Hematopoietic multipotent progenitor cell treated with erythropoietin and hydrocortisone succinate and interleukin-3 and kit ligand, for 15 days (in vitro differentiated cells): ENCODE results near the gene F2.
A peak's percentile ranks its signal among the peaks of the same experiment; 100 is the strongest.
"Not testable (repeated sequence)": the region's sequence is repeated elsewhere in the genome, so short reads cannot be mapped to it uniquely, and the experiment has no call there.

ENCODE experiments used
- DNase-seq: peaks from one replicate; pipeline ENCODE4 v3.0.0-alpha.2; 2015; ENCODE audit warnings: low spot score

Gene F2

DNA sequence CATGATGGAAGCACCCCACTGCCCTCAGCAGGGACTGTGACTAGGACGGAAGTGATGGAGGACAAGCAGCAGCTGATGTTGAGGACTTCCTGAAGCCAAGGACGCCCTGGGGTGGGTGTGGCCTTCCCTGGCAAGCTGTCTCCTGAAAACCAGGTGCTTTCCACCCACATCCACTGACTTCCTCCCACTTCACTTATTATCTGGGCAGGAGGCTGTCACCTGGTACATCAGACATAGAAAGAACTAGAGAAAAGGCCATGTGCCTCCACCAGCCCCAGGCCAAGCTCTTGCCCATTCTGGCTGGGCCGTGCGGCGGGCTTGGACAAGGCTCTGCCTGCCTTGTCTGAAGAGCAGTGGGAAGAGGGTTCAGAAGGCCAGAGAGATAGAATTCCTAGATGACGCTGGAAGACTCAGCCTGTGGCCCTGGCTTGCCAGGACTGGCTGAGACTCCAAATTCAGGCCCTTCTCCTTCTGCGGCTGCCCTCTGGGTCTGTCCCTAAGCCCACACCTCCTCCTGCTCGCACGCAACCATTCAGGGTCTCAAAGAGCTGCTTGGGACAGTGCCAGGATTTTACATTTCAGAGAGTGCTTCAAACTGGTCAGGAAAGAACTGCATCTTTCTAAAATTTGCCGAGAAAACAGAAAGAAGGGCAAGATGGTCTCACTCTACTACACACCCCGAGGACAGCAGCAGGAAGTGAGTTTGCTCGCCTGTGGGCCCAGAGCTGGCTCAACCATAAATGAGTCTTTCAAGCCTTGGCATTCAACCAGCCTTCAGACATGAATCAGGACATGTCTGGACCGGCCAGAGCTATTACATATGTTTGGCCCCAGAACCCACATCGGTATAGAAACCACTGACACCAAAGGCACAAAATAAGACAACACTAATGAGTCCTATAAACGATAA is 31.9 kb upstream of the F2 start:
- DNase-seq: no peak

DNA sequence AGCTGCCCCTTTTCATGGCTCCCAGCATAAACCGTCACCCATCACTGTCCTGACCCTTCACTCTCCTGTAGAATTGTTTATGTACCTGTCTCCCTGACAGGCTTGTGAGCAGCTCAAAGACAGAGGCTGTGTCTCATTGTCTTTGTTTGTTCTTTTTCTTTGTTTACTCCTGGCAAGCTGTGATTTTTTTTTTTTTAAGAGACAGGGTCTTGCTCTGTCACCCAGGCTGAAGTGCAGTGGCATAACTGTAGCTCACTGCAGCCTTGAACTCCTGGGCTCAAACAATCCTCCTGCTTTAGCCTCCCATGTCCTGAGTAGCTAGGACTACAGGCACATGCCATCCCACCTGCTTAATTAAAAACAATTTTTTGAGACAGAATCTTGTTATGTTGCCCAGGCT is 28.3 kb upstream of the F2 start:
- DNase-seq: no peak

DNA sequence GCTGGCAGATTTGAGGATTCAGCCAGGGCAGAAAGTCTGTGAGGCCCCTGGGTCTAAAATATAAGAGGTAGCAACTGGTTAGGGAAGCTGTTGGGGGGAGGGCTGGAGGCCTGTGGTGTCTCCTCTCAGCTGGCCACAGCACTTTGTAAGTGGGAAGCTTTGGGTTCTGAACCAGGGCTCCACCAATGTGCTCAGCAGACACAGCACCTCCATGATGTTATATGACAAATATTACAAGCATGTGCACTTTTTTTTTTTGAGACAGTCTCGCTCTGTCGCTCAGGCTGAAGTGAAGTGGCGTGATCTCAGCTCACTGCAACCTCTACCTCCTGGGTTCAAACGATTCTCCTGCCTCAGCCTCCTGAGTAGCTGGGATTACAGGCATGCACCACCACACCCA is 26.6 kb upstream of the F2 start:
- DNase-seq: no peak

DNA sequence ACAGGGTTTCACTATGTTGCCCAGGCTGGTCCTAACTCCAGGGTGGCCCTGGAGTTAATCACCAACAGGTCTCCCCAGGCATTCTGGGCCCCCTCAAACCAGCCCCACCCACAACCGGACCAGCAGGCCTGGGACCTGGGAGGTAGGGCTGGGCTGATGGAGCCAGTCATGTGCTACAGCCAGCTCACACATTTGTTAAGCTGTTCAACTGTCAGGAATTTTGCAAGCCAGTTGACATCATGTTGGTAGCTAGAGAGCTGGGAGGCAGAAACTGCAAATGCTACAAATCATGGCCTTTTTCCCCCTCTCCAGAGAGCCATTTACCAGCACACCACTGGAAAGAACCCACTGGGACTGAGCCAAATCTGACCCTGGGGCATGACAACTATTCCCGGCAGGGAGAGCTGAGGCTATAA is 25.4 kb upstream of the F2 start:
- no peak for DNase-seq

DNA sequence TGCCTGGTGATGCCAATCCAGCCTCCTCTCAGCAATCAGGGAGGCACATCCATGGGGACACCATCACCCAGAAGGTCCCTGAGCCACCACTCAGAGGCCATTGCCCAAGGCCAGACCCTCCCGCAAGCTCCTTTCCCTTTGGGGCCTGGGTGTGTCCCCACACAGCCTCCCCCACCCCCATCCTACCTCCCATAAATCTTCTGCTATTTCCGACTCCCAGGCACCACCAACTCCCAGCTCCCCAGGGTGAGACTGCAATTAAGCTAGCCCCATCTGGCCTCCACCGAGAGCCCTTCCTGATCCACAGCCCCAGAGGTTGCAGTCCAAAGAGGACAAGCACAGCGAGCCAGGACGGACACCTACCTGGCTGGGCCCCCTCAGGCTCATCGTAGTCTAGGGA is 24.9 kb upstream of the F2 start:
- DNase-seq: no peak

DNA sequence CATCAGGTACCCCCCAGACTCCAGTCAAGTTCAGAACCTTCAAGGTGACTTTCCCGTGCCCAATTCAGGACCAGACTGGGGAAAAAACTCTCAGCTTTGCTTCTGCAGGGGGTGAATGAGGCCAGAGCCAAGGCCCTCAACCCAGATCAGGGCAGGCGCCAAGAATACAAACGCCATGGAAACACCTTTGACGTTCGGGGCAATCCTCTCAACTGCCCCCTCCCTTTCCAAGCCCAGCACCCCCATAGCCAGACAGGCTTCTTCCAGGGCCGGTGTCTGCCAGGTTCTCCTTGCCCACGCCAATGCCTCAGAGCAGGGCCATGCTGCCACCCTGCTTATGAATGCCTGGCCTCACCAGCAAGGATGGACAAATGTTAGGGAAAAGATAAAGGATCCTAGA is 24.4 kb upstream of the F2 start:
- DNase-seq: no peak

DNA sequence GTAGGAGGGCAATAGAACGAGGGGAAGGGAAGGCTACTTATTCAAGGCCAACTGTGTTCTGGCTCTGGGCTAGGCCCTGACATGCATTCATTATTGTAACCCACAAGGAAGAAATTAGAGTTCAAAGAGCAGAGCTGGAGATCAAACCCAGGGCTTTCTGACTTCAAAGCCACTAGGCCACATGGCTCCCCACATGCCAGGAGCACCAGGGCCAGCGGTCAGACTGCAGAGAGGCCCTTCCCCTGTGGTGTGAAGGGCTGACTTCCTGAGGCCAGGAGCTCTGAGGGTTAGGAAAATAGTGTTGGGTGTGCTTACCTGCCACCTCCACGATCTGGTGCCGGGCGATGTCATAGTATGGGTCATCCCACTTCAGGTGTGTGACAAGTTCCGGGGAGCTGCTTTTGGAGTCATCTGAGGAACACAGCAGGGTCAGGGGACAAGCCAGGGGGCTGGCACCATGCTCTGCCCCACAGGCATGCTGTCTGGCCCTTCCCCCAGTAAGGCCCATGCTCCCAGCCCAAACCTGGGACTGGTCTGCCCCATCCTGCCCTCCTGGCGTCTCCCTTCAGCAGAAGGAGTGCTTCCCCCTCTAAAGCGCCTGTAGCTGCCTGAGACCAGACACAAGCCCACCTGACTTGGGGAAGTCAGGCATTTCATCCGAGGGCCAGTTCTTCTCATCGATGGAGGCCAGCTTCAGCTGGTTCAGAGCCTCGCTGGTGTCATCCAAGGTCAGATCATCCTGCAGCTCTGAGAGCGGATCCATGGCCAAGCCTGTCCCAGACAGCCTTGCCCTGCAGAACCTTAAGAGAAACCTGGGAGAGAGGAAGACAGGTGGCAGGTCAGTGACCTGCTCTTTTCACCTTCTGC is 23.4 kb upstream of the F2 start:
- no peak for DNase-seq

DNA sequence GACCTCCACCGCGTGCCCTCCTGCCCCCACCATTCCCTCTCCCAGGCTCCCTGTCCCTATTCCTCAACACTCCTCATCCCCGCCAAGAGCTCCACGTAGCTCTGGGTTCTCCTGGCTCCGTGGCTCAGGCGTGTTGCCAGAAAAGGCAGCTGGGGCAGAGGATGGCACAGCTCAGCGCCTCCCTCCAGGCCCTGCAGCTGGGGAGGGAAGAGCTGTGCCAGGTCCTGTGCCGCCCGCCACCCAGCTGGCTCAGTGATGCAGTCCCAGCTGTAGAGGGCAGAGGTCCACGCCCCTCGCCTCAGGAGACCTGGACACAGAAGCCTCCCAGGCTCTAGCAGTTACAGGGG is 22.8 kb upstream of the F2 start:
- no peak for DNase-seq

DNA sequence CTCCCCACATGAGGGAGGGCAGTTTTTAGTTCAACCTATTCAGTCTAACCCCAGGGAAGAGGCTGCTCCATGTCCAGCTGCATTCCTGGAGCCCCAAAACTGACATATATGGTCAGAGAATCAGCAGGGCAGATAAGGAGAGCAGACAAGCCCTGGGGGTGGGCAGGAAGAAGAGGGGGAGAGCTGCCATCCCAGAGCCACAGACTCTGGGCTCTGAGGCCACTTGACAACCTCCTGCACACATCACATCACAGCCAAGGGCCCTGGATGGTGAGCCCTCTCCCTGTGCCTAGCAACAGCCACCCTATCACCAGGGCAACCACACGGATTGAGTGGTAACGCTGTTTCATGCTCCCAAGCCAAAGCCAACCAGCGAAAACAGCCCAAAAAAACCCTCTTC is 21.7 kb upstream of the F2 start:
- DNase-seq: no peak

DNA sequence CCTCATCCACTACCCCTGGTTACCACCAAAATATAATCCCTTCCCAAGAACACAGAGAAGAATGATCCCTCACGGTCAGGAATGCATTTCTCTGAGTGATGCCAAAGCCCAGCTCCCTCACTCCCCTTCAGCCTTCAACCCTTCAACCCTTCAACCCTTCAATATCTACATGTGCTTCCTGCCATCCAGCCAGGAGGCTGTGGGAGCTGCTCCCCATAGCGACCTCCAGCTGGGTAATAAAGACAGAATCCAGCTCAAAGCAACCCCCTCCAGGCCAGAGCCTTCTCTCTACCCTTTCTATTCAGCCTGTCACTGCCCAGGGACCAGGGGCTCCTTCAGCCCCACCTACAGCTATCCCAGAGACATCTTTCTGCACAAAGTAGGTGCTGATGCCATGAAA is 21.3 kb upstream of the F2 start:
- DNase-seq: no peak

DNA sequence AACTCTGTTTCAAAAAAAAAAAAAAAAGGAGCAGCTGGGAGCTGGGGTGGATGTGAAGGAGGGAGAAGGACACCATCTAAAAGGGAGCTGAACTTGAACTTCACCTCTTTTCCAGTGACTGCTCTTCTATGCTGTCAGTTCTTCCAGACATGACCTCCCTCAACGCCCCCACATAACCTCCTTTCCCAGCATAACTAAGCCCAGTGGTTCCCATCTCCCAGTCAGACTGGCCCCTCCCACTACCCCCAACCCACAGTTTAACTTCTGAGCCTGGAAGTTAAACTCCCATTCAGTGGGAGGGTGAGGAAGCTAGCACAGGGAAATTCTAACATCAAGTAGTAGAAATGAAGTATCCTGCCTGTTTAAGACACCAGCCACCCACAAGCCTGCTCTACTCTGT is 20.4 kb upstream of the F2 start:
- no peak for DNase-seq

DNA sequence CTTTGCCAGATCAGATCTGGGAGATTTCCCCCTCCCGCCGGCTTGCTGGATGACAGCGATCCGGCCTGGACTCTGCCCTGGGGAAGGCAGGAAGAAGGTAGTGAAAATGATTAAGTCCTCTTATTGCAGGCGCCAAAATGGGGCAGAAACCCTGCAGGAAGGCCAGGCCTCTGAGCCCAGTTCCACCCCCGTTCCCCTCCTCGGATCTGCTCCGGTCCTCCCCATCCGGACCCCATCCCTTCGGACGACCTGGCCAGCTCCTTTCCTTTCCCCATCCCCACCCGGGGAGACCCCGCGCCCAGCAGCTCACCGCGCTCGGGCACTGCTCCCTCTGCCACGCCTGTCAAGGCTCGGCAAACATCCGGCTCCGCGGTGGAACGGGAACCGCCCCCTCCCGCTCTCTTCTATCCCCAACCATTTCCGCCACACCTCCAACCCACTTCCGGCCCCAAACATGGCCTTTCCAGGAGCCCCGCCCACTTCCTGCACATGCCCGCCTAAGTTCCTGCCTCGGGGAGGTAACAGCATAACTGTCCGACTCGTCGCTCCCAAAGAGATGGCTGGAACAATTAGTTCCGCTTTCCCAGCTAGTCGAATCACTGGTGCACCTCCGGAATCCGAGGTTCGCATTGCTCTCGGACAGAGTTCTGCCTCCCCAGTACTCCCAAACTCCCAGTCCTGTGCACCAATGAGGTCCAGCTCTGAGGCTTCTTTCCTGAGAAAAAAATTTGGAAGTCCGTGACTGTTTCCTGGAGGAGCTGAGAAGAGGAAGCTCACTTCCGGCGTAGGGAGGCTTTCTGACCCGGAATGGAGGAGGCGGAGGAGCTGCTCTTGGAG is 18.6 kb upstream of the F2 start, which contains the start of the genes ARHGAP1 and ZNF408:
Gene ARHGAP1 (minus strand): TSS at position 379 of the 837 bp plus-strand sequence. CDS start 4,512 bp downstream, outside the sequence.
Gene ZNF408 (plus strand): TSS at position 791 of the 837 bp plus-strand sequence. CDS start 17 bp downstream, at position 808.
- peak; percentile 99 for DNase-seq

DNA sequence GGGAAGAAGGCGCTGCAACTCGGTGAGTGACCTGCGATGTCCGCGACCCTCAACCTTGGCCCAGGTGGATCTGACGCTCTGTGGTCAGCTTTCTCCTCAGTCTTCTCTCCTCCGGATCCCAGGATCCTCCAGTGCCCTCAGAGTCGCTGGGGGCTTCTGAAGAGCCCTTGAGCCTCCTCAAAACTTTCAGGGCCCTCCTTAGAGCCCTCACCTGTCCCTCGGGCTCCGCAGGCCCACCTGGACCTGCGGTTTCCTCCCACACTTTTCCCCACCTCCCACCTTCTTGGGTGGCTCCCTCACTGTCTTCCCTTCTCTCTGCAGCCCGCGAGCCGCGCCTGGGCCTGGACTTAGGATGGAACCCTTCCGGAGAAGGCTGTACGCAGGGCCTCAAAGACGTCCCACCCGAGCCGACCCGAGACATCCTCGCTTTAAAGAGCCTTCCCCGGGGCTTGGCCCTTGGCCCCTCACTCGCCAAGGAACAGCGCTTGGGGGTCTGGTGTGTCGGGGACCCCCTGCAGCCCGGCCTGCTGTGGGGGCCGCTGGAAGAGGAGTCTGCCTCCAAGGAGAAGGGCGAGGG is 17.8 kb upstream of the F2 start:
- no peak for DNase-seq

DNA sequence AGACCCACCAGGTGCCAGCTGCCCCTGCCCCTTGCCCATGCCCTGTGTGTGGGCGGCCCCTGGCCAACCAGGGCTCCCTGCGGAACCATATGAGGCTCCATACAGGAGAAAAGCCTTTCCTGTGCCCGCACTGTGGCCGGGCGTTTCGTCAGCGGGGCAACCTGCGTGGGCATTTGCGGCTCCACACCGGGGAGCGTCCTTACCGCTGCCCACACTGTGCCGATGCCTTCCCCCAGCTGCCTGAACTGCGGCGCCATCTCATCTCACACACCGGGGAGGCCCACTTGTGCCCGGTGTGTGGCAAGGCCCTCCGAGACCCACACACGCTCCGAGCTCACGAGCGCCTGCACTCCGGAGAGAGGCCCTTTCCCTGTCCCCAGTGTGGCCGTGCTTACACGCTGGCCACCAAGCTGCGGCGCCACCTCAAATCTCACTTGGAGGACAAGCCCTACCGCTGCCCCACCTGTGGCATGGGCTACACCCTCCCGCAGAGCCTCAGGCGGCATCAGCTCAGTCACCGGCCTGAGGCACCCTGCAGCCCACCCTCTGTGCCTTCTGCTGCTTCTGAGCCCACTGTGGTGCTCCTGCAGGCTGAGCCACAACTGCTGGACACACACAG is 13.8 kb upstream of the F2 start:
- DNase-seq: no peak

DNA sequence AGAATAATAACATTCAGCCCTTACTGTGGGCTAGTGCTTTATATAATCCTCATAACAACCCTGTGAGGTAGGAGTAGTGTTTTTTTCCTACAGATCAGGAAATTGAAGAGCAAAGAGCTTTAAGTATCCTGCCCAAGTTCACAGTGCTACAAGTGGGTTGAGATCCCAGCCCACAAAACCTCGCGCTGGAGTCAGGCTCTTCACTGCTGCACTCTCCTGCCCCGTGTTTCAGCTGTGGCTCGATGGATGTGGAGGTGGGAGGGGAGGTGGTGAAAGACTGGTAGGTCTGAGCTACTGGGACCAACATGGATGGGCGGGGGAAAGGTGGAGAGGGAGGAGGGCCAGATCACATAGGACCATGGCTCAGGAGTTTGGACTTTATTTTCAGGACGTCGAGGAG is 12.1 kb upstream of the F2 start:
- DNase-seq: no peak

DNA sequence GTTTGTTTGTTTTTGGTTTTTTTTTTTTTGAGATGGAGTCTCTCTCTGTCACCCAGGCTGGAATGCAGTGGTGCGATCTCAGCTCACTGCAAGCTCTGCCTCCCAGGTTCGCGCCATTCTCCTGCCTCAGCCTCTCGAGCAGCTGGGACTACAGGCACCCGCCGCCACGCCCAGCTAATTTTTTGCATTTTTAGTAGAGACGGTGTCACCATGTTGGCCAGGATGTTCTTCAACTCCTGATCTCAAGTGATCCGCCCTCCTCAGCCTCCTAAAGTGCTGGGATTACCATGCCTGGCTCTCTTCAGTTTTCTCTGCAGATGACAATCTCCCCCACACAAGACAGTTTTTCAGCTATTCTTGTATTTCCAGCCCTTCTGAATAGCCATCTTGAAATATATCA is 9.7 kb upstream of the F2 start:
- not testable (repeated sequence) for DNase-seq

DNA sequence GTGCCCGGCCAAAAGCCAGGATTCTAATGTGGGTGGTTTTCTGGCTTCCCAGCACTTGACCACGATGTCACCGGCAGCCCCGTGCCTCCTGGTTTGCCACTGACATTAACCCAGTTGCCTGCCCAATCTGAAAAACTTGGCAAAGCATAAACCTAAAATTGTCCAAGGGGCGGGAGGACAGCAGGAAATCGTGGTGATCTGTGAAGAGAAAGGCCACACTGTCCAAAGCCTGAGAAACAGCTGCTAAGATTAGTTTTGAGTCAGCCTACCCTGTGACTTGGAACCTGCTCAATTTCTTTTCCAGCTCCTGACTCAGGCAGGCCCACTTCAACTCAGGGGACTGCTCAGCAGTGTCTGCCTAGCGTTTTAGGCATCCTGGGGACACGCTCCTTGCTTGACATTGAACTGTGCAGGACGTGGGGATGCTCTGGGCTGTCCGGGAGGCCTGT is 8.2 kb upstream of the F2 start:
- no peak for DNase-seq

DNA sequence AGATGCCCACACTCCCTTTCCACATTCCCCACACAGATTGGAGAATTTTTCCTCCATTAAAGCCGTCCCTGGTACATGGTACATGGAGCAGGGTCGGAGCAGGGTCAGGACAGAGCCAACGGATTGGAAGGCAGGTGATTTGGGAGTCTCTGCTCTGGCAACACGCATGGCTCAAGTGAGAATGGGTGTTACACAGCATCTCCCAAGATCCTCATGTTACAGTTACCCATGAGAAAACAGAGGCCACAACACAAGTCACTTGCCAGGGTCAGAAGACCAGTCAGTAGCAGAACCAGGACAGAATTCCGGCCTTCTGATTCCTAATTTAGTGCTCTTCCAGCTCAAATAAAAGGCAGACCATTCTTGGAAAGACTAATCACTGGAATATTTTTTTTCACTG is 7.7 kb upstream of the F2 start:
- no peak for DNase-seq

DNA sequence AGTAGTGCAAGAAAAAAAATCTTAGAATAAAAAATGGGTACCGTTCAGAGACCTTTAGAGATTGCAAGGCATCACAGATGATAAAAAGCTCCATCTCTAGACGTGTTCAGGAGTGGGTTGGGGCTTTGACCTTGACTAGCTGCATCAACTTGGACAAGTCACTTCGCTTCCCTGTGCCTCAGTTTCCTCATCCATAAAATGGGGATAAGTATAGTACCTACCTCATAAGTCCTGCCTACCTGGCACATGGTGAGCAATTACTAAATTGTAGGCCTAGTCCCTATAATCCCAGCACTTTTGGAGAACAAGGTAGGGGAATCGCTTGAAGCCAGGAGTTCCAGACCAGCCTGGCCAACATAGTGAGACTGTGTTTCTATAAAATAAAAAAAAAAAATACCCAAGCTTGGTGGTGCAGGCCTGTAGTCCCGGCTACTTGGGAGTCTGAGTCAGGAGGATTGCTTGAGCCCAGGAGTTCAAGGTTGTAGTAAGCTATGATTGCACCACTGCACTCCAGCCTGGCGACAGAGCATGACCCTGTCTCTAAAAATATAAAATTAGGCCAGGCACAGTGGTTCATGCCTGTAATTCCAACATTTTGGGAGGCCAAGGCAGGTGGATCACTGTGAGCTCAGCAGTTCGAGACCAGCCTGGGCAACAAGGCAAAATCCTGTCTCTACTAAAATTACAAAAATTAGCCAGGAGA is 6.0 kb upstream of the F2 start:
- no peak for DNase-seq

DNA sequence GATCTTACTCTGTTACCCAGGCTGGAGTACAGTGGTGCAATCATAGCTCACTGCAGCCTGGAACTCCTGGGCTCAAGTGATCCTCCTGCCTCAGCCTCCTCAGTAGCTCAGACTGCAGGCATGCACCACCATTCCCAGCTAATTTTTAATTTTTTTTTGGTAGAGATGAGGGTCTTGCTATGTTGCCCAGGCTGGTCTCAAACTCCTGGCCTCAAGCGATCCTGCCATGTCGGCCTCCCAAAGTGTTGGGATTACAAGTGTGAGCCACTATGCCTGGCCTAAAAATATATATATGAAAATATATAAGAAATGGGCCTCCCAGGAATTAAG is 1.2 kb upstream of the F2 start:
- DNase-seq: not testable (repeated sequence)
